Measurements from ENCODE around the gene BIN2. TPM values are rescaled to one million over a fixed set of nuclear protein-coding genes. Genes with fewer than 3 reads are reported as not detected.

The BIN2 gene
- total and polyA plus RNA-seq, 9 of the 15 experiments (the other 6 are each of a cell fraction or from before 2014, with no cell fraction given), result 0.04 to 0.39 (median 0.25) TPM; not detected in 1

GRCh38 chr12:51246254-51246853, 77.6 kb downstream of the BIN2 start (continued):
- peak; percentile 94 for TF ChIP-seq ZNF584 (CRISPR knock-in tag; IDR thresholded peaks at IDR 0.05; ENCODE audit: low read depth)
- TF ChIP-seq BCOR (IDR thresholded peaks at IDR 0.05), result peak; percentile 17; the same call in 1 of the 2 replicates
- no peak for TF ChIP-seq ZFP1 (CRISPR knock-in tag; IDR thresholded peaks at IDR 0.05)
- TF ChIP-seq ZNF134 (CRISPR knock-in tag; conservative IDR thresholded peaks at IDR 0.05), result no peak; the same call in 1 of the 2 replicates
- TF ChIP-seq SMARCC2 (IDR thresholded peaks at IDR 0.05; ENCODE audit: low read depth), result no peak
- TF ChIP-seq MBD1 (CRISPR knock-in tag; IDR thresholded peaks at IDR 0.05), result no peak
- peak in 1 of 2 experiments; percentile 28 for TF ChIP-seq NCOA2 (IDR thresholded peaks at IDR 0.05; ENCODE audit: partially characterized antibody in 2 of 2)
- 0 out of 4 replicates have a peak, but pooled peaks of 1 of the 2 experiments have one; percentile 37 for TF ChIP-seq NRF1 (conservative IDR thresholded peaks at IDR 0.05 in 1 of 2, IDR thresholded peaks at IDR 0.05 in 1 of 2)
- no peak for TF ChIP-seq ZNF277 (CRISPR knock-in tag; IDR thresholded peaks at IDR 0.05; ENCODE audit: borderline replicate concordance)
- TF ChIP-seq EGR1 (conservative IDR thresholded peaks at IDR 0.05), result peak; percentile 100
- peak in 1 of 2 experiments; percentile 48; a peak in 2 of 4 replicates for TF ChIP-seq ZNF639 (CRISPR knock-in tag; conservative IDR thresholded peaks at IDR 0.05 in 1 of 2, IDR thresholded peaks at IDR 0.05 in 1 of 2)
- no peak for TF ChIP-seq TAF15 (IDR thresholded peaks at IDR 0.05; ENCODE audit: low read depth, low read length)
- TF ChIP-seq RCOR1 (IDR thresholded peaks at IDR 0.05; ENCODE audit: borderline replicate concordance in 1 of 2, low read depth in 2 of 2, low read length in 2 of 2), result peak in 1 of 2 experiments; percentile 30; a peak in 1 of 4 replicates
- no peak for TF ChIP-seq STAT6 (CRISPR knock-in tag; IDR thresholded peaks at IDR 0.05)
- peak; percentile 66; the same call in 1 of the 2 replicates for TF ChIP-seq CHAMP1 (IDR thresholded peaks at IDR 0.05)
- TF ChIP-seq FOXM1 (IDR thresholded peaks at IDR 0.05; ENCODE audit: low read depth), result no peak
- no peak for TF ChIP-seq FOXM1 (CRISPR knock-in tag; IDR thresholded peaks at IDR 0.05; ENCODE audit: low read depth)

All from K562 (cell line).